NT2/D1 (cell line): ENCODE measurements around the gene INSYN1.

Source experiments
- SUZ12 ChIP-seq: IDR thresholded peaks from 2 replicates; pipeline ENCODE4 v1.6.1; 2011; ENCODE audit not compliant: insufficient read length, insufficient read depth; ENCODE audit errors: extremely low read depth
- YY1 ChIP-seq: IDR thresholded peaks from 2 replicates; pipeline ENCODE4 v1.6.1; 2011; ENCODE audit not compliant: insufficient read length, insufficient read depth
- ZNF274 ChIP-seq: IDR thresholded peaks from 2 replicates; pipeline ENCODE4 v1.6.1; 2011; ENCODE audit warnings: mild to moderate bottlenecking, low read depth, low read length

- TF ChIP-seq SUZ12 (no peak), YY1 (no peak), ZNF274 (no peak)
These were observed 1.3 kb upstream of the INSYN1 start for GRCh38 chr15:73754461-73754860.
